Measurements from ENCODE around the gene RAMP3. TPM values are rescaled to one million over a fixed set of nuclear protein-coding genes. Genes with fewer than 3 reads are reported as not detected.

Gene RAMP3
- total RNA-seq, 1 donor from 2014 or later, result not detected

DNA sequence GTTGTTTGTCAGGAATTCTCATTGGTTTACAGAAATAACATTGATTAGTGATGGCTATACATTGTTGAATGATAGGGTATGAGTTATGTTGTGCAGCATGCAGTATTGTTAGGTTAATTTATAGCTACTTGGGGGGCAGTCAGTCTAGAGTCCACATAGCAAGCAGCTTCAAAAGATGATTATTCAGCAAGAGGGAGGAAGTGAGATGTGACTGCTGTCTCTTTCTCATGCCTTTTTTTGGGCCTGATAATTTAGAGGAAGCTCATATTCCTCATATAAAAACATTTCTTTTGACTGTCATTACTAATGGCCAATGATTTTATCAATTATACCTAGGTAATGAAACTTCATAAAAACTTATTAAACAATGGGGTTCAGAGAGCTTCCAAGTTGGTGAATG is 42.7 kb upstream of the RAMP3 start:
- H3K4me3 Mint-ChIP-seq (ENCODE audit: unreplicated experiment), result no peak overlapping the region
- no peak overlapping the region for H3K27ac Mint-ChIP-seq (ENCODE audit: unreplicated experiment)
- H3K27me3 Mint-ChIP-seq (ENCODE audit: unreplicated experiment), result peaks cover 18% of the 10 kb centered on the region
- DNase-seq, result no peak
- H3K36me3 Mint-ChIP-seq (ENCODE audit: unreplicated experiment), result no peaks in the 10 kb centered on the region
- H3K9me3 Mint-ChIP-seq (ENCODE audit: unreplicated experiment), result peaks cover 13% of the 10 kb centered on the region
- TF ChIP-seq CTCF (IDR thresholded peaks at IDR 0.05; ENCODE audit: partially characterized antibody, unreplicated experiment), result no peak
- peaks cover 2% of the 10 kb centered on the region for H3K4me1 Mint-ChIP-seq (ENCODE audit: low read depth, unreplicated experiment)

DNA sequence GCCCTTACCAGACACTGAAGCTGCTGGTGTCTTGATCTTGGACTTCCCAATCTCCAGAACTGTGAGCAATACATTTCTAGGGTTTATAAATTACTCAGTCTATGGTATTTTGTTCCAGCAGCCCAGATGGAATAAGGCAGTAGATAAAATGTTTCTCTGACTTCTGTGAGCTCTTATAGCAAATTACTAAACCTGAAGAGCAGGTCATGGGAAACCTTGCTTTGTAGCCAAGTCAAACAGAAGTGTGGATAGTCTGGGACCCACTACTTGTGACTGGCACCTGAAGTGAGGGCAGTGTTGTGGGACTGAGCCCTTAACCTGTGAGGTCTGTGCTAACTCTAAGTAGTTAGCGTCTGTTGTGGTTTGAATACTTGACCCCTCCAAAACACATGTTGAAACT is 41.5 kb upstream of the RAMP3 start:
- DNase-seq, result no peak
- Mint-ChIP-seq H3K4me3 (ENCODE audit: unreplicated experiment) (no peak overlapping the region), H3K9me3 (ENCODE audit: unreplicated experiment) (peaks cover 11% of the 10 kb centered on the region), H3K27me3 (ENCODE audit: unreplicated experiment) (peaks cover 18% of the 10 kb centered on the region), H3K4me1 (ENCODE audit: low read depth, unreplicated experiment) (peaks cover 2% of the 10 kb centered on the region), H3K27ac (ENCODE audit: unreplicated experiment) (no peak overlapping the region), H3K36me3 (ENCODE audit: unreplicated experiment) (no peaks in the 10 kb centered on the region)
- no peak for TF ChIP-seq CTCF (IDR thresholded peaks at IDR 0.05; ENCODE audit: partially characterized antibody, unreplicated experiment)

DNA sequence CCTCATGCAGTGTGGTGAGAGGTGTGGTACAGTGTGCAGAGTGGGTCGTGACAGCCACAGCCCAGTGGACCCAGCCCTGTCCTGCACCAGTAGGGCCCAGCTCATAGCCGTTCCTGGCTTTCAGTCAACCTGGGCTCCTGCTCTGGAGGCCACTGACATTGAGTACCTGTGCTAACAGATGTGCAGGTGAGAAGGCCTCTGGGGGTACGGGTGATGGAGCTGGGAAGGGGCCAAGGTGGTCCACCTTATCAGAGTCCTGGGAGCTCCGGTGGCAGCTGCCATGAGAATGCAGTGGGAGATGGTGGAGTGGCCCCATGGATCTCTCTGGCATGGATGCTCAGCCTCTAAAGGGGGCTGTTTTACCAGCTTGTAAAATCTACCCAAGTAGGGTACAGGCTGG is 40.0 kb upstream of the RAMP3 start:
- Mint-ChIP-seq H3K27ac (ENCODE audit: unreplicated experiment) (no peak overlapping the region), H3K27me3 (ENCODE audit: unreplicated experiment) (peaks cover 10% of the 10 kb centered on the region), H3K9me3 (ENCODE audit: unreplicated experiment) (peaks cover 6% of the 10 kb centered on the region), H3K4me1 (ENCODE audit: low read depth, unreplicated experiment) (peaks cover under 1% of the 10 kb centered on the region), H3K4me3 (ENCODE audit: unreplicated experiment) (no peak overlapping the region), H3K36me3 (ENCODE audit: unreplicated experiment) (no peaks in the 10 kb centered on the region)
- no peak for DNase-seq
- TF ChIP-seq CTCF (IDR thresholded peaks at IDR 0.05; ENCODE audit: partially characterized antibody, unreplicated experiment), result no peak

DNA sequence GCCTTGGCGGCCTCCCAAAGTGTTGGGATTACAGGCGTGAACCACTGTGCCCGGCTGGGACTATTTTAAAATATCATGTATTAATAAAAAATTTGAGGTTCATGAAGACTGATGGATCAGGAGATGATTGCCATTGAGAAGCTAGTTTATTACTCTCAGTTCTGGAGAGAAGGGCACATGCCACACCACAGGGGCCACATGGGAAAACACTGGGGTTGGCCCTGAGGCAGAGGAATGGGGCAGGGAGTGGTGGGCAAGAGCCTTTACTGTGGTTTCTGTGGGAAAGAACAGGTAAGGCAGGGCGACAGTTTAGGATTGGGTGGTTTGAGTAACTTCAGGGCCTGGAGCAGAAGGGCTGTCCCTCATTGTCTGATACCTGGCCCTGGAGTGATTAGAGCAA is 39.3 kb upstream of the RAMP3 start:
- H3K27me3 Mint-ChIP-seq (ENCODE audit: unreplicated experiment), result peaks cover 10% of the 10 kb centered on the region
- peaks cover 3% of the 10 kb centered on the region for H3K9me3 Mint-ChIP-seq (ENCODE audit: unreplicated experiment)
- no peak overlapping the region for H3K27ac Mint-ChIP-seq (ENCODE audit: unreplicated experiment)
- no peaks in the 10 kb centered on the region for H3K36me3 Mint-ChIP-seq (ENCODE audit: unreplicated experiment)
- no peak overlapping the region for H3K4me3 Mint-ChIP-seq (ENCODE audit: unreplicated experiment)
- no peaks in the 10 kb centered on the region for H3K4me1 Mint-ChIP-seq (ENCODE audit: low read depth, unreplicated experiment)
- DNase-seq, result no peak
- TF ChIP-seq CTCF (IDR thresholded peaks at IDR 0.05; ENCODE audit: partially characterized antibody, unreplicated experiment), result no peak

DNA sequence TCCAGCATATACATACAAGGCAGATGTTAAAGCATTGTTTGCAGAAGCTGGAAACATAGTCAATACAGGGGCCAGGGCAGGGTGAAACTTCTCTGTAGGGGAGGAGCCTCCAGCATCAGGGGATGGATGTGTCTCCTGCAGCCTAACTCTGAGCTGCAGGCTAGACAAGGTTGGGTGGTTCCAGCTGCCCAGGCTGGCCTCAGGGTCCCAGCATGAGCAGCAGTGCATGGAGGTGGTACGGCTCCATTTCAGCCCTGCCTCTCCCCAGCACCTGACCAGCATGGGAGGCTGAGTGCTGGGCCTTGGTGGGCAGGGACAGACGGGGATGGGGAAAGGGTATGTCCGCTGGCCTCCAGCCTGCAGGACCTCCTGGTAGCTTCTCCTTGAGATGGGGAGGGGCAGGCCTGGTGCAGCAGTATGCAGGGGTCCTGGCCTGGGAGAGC is 38.7 kb upstream of the RAMP3 start:
- no peak for DNase-seq
- Mint-ChIP-seq H3K4me3 (ENCODE audit: unreplicated experiment) (no peak overlapping the region), H3K36me3 (ENCODE audit: unreplicated experiment) (no peaks in the 10 kb centered on the region), H3K27ac (ENCODE audit: unreplicated experiment) (no peak overlapping the region), H3K9me3 (ENCODE audit: unreplicated experiment) (peaks cover 3% of the 10 kb centered on the region), H3K4me1 (ENCODE audit: low read depth, unreplicated experiment) (no peaks in the 10 kb centered on the region), H3K27me3 (ENCODE audit: unreplicated experiment) (peaks cover 10% of the 10 kb centered on the region)
- no peak for TF ChIP-seq CTCF (IDR thresholded peaks at IDR 0.05; ENCODE audit: partially characterized antibody, unreplicated experiment)
